Smooth muscle cell (in vitro differentiated cells): Measurements from ENCODE around the gene PODXL. TPM values are rescaled to one million over a fixed set of nuclear protein-coding genes. Genes with fewer than 3 reads are reported as not detected.
A peak's percentile ranks its signal among the peaks of the same experiment; 100 is the strongest.

Experiments used
- DNase-seq: peaks from one replicate; lab custom pipeline; 2025; ENCODE audit not compliant: unreplicated experiment; lab: John Stamatoyannopoulos, UW
- H2AFZ ChIP-seq: fragments of 200-600 bp; sonication (generic); 2 replicates; pipeline ENCODE4 v1.6.0; 2016; ENCODE audit warnings: antibody characterized with exemption, low read depth, mild to moderate bottlenecking
- H3F3A ChIP-seq: fragments of 200-600 bp; sonication (generic); 2 replicates; pipeline ENCODE4 v1.6.0; 2017; ENCODE audit warnings: antibody characterized with exemption, low read depth
- H3K27ac ChIP-seq: fragments of 200-600 bp; sonication (generic); 2 replicates; pipeline ENCODE4 v1.5.1; 2016; ENCODE audit warnings: low read depth, mild to moderate bottlenecking
- H3K27me3 ChIP-seq: fragments of 200-600 bp; sonication (generic); 2 replicates; pipeline ENCODE4 v1.6.1; 2016; ENCODE audit warnings: low read depth, mild to moderate bottlenecking
- H3K36me3 ChIP-seq: fragments of 200-600 bp; sonication (generic); 2 replicates; pipeline ENCODE4 v1.5.1; 2016; ENCODE audit warnings: low read depth
- H3K4me1 ChIP-seq: fragments of 200-600 bp; sonication (generic); 2 replicates; pipeline ENCODE4 v1.5.1; 2016; ENCODE audit warnings: low read depth
- H3K4me2 ChIP-seq: fragments of 200-600 bp; sonication (generic); 2 replicates; pipeline ENCODE4 v1.6.0; 2016; ENCODE audit warnings: mild to moderate bottlenecking
- H3K4me3 ChIP-seq: fragments of 200-600 bp; sonication (generic); 2 replicates; pipeline ENCODE4 v1.5.1; 2016; ENCODE audit warnings: mild to moderate bottlenecking
- H3K79me2 ChIP-seq: fragments of 200-600 bp; sonication (generic); 2 replicates; pipeline ENCODE4 v1.6.0; 2016; ENCODE audit warnings: low read depth, mild to moderate bottlenecking
- H3K9ac ChIP-seq: fragments of 200-600 bp; sonication (generic); 2 replicates; pipeline ENCODE4 v1.6.0; 2016; ENCODE audit warnings: low read depth
- H3K9me3 ChIP-seq: fragments of 200-600 bp; sonication (generic); replicated peaks from 2 replicates; pipeline ENCODE4 v1.5.1; 2016; ENCODE audit warnings: low read depth
- H4K20me1 ChIP-seq: fragments of 200-600 bp; sonication (generic); 2 replicates; pipeline ENCODE4 v1.6.0; 2016; ENCODE audit warnings: low read depth
- WGBS: methylation state at CpG from one replicate; pipeline ENCODE4 v1.1.7; 2016; ENCODE audit warnings: low lambda C conversion rate; 5-methylcytosine and 5-hydroxymethylcytosine counted together
- polyA plus RNA-seq: library from polyadenylated mRNA; unstranded; fragments of >200 nt; fragmentation: Nextera tagmentation; extraction: Ambion mirVana; gene quantifications from 2 replicates; pipeline ENCODE4 v1.2.1, GENCODE V29; 2016
- total RNA-seq: library from RNA; depleted of rRNA; stranded (reverse); fragments of >200 nt; gene quantifications from 2 replicates; pipeline ENCODE4 v1.2.3, GENCODE V29; 2014
- TF ChIP-seq, protein P1 (sequence below): fragments of 200-600 bp; sonication (generic); IDR thresholded peaks from 2 replicates; pipeline ENCODE4 v1.5.1; 2017; ENCODE audit warnings: borderline replicate concordance, mild to moderate bottlenecking, antibody characterized with exemption; ENCODE audit not compliant: insufficient read depth, poor library complexity, severe bottlenecking

Gene PODXL
- total and polyA plus RNA-seq, 2 experiments from 2014 or later, result 2.1 to 10.8 TPM

DNA sequence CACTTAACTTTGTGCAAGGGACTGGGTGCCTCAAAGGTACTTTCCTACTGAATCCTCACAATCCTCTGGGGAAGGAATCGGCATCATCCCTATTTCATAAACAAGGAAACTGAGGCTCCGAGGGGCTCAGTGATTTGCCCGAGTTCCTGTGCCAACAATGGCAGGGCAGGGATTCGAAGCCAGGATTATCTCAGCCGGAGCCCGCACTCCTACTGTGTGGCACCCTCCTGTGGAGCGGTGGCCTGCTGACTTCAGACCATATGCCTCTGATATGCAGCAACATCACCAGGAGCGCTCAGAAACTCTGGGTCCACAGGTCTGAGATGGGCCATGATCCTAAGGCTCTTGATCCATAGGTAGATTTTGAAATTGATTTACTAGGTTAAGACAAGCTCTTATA is 46.6 kb downstream of the PODXL start:
- 94% methylated on average over 8 of the region's 8 CpGs for WGBS
- H4K20me1 ChIP-seq, result no peaks in the 10 kb centered on the region

DNA sequence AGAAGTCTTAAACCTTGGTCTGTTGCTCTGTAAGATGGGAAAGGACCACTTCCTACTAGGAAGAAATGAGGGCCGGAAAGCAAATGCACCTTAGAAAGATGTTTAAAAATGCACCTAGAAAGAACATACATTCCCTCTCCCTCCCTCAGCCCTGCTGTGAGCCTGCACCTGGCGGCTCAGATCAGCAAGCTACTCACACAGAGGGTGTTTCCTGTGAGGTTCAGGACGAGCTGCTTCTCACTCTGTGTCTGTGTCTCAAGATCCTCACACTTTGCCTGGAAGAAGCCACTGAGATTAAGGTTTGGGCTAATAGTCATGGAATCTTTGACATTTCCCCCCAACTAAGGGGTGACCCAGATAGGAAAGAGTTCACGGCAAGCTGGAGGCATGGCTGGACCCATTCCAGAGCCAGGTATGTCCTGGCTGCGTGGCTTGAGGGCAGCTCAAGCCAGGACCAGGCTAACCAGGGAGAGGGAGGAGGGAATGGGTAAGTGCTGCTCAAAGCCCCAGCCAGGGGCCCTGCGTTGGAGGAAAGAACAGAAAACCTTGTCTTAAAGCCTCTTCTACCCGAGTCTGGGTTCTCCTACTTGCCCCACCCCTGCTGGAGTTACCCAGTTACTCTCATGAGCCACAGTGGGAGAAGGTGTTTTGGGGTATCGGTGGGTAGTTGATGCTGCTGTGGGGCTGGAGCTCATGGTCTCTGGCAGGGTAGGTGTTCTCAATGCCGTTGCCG is 47.5 kb downstream of the PODXL start:
- H4K20me1 ChIP-seq, result no peaks in the 10 kb centered on the region
- H3K79me2 ChIP-seq, result no peaks in the 10 kb centered on the region
- no peaks in the 10 kb centered on the region for H3K9me3 ChIP-seq
- no peak overlapping the region for H3K9ac ChIP-seq
- H3K36me3 ChIP-seq, result no peaks in the 10 kb centered on the region
- H2AFZ ChIP-seq, result no peak overlapping the region
- no peaks in the 10 kb centered on the region for H3K27me3 ChIP-seq
- TF ChIP-seq, protein P1, sequence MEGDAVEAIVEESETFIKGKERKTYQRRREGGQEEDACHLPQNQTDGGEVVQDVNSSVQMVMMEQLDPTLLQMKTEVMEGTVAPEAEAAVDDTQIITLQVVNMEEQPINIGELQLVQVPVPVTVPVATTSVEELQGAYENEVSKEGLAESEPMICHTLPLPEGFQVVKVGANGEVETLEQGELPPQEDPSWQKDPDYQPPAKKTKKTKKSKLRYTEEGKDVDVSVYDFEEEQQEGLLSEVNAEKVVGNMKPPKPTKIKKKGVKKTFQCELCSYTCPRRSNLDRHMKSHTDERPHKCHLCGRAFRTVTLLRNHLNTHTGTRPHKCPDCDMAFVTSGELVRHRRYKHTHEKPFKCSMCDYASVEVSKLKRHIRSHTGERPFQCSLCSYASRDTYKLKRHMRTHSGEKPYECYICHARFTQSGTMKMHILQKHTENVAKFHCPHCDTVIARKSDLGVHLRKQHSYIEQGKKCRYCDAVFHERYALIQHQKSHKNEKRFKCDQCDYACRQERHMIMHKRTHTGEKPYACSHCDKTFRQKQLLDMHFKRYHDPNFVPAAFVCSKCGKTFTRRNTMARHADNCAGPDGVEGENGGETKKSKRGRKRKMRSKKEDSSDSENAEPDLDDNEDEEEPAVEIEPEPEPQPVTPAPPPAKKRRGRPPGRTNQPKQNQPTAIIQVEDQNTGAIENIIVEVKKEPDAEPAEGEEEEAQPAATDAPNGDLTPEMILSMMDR, result no peak
- H3K4me3 ChIP-seq, result no peak overlapping the region
- no peak overlapping the region for H3K27ac ChIP-seq
- no peak for DNase-seq
- H3F3A ChIP-seq, result peaks cover under 1% of the 10 kb centered on the region
- no peaks in the 10 kb centered on the region for H3K4me1 ChIP-seq
- 90% methylated on average over 10 of the region's 10 CpGs for WGBS
- H3K4me2 ChIP-seq, result no peak overlapping the region

More for the DNA sequence above, 46.6 kb downstream of the PODXL start:
- Histone ChIP-seq H3K79me2 (no peaks in the 10 kb centered on the region), H3K4me1 (no peaks in the 10 kb centered on the region), H3K36me3 (no peaks in the 10 kb centered on the region), H3K27ac (no peak overlapping the region), H3K9ac (no peak overlapping the region), H2AFZ (no peak overlapping the region), H3K27me3 (no peaks in the 10 kb centered on the region), H3K4me2 (no peak overlapping the region), H3K9me3 (no peaks in the 10 kb centered on the region), H3F3A (no peaks in the 10 kb centered on the region), H3K4me3 (no peak overlapping the region)
- TF ChIP-seq, protein P1, result no peak
- no peak for DNase-seq

DNA sequence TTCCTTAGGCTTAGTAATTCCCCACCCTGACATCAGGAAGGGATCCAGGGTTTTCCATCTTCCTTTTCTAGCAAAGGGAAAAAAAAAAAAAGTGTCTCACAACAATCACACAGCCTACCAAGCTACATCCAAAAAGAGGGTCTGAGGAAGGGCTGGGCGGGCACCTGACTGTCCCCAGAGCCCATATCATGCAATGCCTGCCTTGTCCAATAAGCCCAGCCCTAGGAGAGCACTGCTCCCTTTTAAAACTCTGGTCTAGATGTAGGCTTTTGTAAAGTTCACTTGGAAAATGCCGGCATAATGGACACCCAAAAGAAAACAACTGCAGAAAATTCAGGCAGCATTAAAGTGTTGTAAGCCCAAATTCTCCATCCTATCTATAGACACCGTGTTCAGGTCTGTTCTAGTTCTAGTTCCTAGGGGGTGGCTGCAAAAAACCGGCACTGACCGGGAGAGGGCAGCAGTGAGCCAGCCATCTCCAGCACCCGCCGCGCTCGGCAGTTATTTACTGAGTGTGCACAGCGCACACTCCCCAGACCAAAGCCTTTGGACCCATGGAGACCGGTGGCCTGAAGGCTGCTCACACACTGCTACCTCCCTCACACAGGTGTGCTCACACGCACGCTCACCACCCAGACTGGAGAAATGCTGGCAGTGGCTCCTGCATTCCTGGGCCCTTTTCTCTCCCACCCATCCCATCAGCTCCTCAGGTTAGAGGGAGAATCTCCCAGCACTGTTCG is 48.7 kb downstream of the PODXL start:
- H2AFZ ChIP-seq, result no peak overlapping the region
- H3K27me3 ChIP-seq, result no peaks in the 10 kb centered on the region
- TF ChIP-seq, protein P1, result peak; percentile 66
- H4K20me1 ChIP-seq, result no peaks in the 10 kb centered on the region
- no peaks in the 10 kb centered on the region for H3K79me2 ChIP-seq
- H3K27ac ChIP-seq, result no peak overlapping the region
- H3K4me1 ChIP-seq, result peaks cover 4% of the 10 kb centered on the region
- peaks cover 9% of the 10 kb centered on the region for H3F3A ChIP-seq
- no peak overlapping the region for H3K4me2 ChIP-seq
- WGBS, result 62% methylated on average over 14 of the region's 14 CpGs
- H3K36me3 ChIP-seq, result no peaks in the 10 kb centered on the region
- no peak overlapping the region for H3K9ac ChIP-seq
- H3K9me3 ChIP-seq, result no peaks in the 10 kb centered on the region
- DNase-seq, result peak; percentile 15
- H3K4me3 ChIP-seq, result no peak overlapping the region
